SK-N-SH (cell line): ENCODE data around the gene ADRA2B.

Experiments used
- CHD2 ChIP-seq: fragments of 150-350 bp; IDR thresholded peaks from 2 replicates; pipeline ENCODE4 v1.6.1; 2018; ENCODE audit warnings: low read length; ENCODE audit not compliant: partially characterized antibody
- CTCF ChIP-seq: fragments of 200-600 bp; sonication (generic); IDR thresholded peaks from 2 replicates; pipeline ENCODE4 v1.6.1; 2017; ENCODE audit warnings: antibody characterized with exemption, mild to moderate bottlenecking, moderate library complexity
- GATA2 ChIP-seq: sonication (generic); formaldehyde crosslinking; IDR thresholded peaks from 2 replicates; pipeline ENCODE4 v1.5.0; 2020; ENCODE audit warnings: mild to moderate bottlenecking, missing genetic modification reagents
- MAX ChIP-seq: IDR thresholded peaks from 2 replicates; pipeline ENCODE4 v1.4.0; 2012; ENCODE audit warnings: low read depth
- PBX3 ChIP-seq: IDR thresholded peaks from 2 replicates; pipeline ENCODE4; 2012
- REST ChIP-seq: IDR thresholded peaks from 2 replicates; pipeline ENCODE4 v1.6.1; 2012; ENCODE audit warnings: mild to moderate bottlenecking, low read depth, low read length, moderate library complexity
- YY1 ChIP-seq: IDR thresholded peaks from 2 replicates; pipeline ENCODE4 v1.4.0; 2012; ENCODE audit warnings: low read depth, mild to moderate bottlenecking

GRCh38 chr2:96151595-96152303 is 35.4 kb upstream of the ADRA2B start:
- no peak for TF ChIP-seq PBX3
- TF ChIP-seq CTCF: no peak
- no peak for TF ChIP-seq REST
- no peak for TF ChIP-seq CHD2
- TF ChIP-seq MAX: no peak
- no peak for TF ChIP-seq YY1
- no peak for TF ChIP-seq GATA2
